SK-N-SH (cell line): ENCODE results near the gene TXNDC11. TPM values are rescaled to one million over a fixed set of nuclear protein-coding genes. Genes with fewer than 3 reads are reported as not detected.

ENCODE experiments used
- polyA plus RNA-seq, 3 experiments: library from polyadenylated mRNA; depleted of rRNA; stranded (reverse); fragments of >200 nt; gene quantifications; 2 replicates each; pipeline ENCODE4 v1.2.3, GENCODE V29; 2012
- small RNA-seq, 7 experiments: library from RNA; depleted of rRNA; stranded (forward); fragments of <200 nt; gene quantifications; one replicate each; pipeline ENCODE3, GENCODE V24; 2012

TXNDC11 gene
- polyA plus RNA-seq, 1 of the 3 experiments (the other 2 are of a cell fraction) = 37.0 TPM

Small RNA genes within 50 kb of the gene (small RNA-seq; reads per million reads assigned to genes)
- 0 reads per million in 7 experiments for gene RF00017

Other genes with a start within 250 kb of the TXNDC11 start
- 26.6 and 45.7 TPM in 2 replicates for gene LITAF, start 155.9 kb downstream of the TXNDC11 start, polyA plus RNA-seq (2012; rRNA removed)
- 15.4 and 15.8 TPM in 2 replicates for gene SNN, start 74.4 kb downstream of the TXNDC11 start, polyA plus RNA-seq (2012; rRNA removed)
- gene ZC3H7A, start 54.4 kb upstream of the TXNDC11 start, polyA plus RNA-seq (2012; rRNA removed) = 31.9 and 38.7 TPM in 2 replicates
- gene RSL1D1, start 108.7 kb upstream of the TXNDC11 start, polyA plus RNA-seq (2012; rRNA removed) = 38.0 and 51.8 TPM in 2 replicates
- gene GSPT1, start 173.1 kb upstream of the TXNDC11 start, polyA plus RNA-seq (2012; rRNA removed) = 41.5 and 45.7 TPM in 2 replicates
- 4.7 and 9.3 TPM in 2 replicates for gene NPIPB2, start 199.2 kb upstream of the TXNDC11 start, polyA plus RNA-seq (2012; rRNA removed)
- gene TNFRSF17, start 222.4 kb upstream of the TXNDC11 start, polyA plus RNA-seq (2012; rRNA removed) = 0.08 TPM in 1 of 2 replicates, not detected in the other
- 5.3 and 5.9 TPM in 2 replicates for gene SNX29, start 233.9 kb upstream of the TXNDC11 start, polyA plus RNA-seq (2012; rRNA removed)